ENCODE data around the gene TEX19. TPM values are rescaled to one million over a fixed set of nuclear protein-coding genes. Genes with fewer than 3 reads are reported as not detected.
"Not testable (repeated sequence)": the region's sequence is repeated elsewhere in the genome, so short reads cannot be mapped to it uniquely, and the experiment has no call there.

Gene TEX19
- total RNA-seq, 1 donor: not detected

DNA sequence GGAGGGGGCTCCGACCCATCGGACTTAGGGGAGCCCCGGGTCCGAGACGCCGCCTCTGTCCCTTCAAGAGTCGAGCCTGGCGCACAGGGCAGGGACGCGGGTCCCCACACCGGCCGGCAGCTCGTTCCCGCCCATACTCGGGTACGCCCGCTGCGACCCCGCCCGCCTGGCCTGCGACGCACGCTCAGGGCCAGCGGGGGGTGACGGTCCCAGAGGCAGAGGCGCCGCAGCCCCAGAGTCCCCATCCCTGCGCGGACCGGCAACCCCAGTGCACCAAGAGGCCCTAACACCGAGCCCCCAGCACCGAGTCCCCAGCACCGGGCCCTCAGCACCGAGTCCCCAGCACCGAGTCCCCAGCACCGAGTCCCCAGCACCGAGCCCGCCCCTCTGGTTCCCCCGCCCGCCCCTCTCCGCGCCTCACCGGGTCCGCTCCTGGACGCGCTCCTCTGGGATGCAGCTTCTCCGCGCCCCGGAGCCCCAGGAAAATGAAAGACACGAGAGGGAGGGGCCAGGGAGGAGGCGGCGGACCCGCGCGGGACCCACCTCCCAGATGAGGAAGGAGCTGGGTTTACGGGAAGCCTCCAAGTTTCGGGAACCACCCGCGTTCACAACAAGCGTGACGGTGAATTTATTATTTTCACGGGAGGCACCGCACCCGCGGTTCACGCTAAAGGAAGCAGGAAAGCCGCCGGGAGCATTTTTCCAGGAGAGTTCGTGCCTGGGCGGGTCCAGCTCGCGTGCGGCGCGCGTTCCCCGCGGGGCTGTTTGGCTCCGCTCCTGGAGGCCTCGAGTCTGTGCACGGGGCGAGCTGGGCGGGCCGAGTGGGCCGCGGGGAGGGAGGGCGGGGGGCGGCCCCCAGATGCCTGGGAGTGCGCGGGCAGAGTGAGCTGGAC is 25.5 kb upstream of the TEX19 start, which contains the start of gene SECTM1:
Gene SECTM1, minus strand, starts transcription at position 488 of the 893 bp plus-strand sequence. CDS start 6,526 bp downstream, outside the sequence.
- no peak for DNase-seq (ENCODE audit: low read depth in 2 of 3, low spot score in 2 of 3)

DNA sequence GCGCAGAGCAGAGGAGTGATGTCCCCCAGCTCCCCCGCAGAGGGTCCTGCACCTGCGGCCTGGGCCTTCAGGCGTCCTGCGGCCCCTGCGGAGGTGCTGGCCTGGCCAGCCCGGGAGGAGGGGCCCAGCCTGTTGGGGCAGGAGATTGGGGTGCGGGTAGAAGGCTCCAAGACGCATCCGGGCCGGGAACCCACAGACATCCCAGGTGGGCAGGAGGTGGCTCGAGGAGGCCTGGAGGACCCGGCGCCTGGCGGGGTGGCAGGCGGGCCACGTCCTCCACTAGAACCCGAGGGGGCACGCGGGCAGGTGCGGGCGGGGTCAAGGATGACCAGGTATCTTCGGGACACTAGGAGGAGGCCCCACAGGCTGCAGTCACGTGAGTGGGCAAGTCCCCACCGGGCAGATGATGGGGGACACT is 24.8 kb upstream of the TEX19 start:
- no peak for DNase-seq (ENCODE audit: low read depth in 2 of 3, low spot score in 2 of 3)

DNA sequence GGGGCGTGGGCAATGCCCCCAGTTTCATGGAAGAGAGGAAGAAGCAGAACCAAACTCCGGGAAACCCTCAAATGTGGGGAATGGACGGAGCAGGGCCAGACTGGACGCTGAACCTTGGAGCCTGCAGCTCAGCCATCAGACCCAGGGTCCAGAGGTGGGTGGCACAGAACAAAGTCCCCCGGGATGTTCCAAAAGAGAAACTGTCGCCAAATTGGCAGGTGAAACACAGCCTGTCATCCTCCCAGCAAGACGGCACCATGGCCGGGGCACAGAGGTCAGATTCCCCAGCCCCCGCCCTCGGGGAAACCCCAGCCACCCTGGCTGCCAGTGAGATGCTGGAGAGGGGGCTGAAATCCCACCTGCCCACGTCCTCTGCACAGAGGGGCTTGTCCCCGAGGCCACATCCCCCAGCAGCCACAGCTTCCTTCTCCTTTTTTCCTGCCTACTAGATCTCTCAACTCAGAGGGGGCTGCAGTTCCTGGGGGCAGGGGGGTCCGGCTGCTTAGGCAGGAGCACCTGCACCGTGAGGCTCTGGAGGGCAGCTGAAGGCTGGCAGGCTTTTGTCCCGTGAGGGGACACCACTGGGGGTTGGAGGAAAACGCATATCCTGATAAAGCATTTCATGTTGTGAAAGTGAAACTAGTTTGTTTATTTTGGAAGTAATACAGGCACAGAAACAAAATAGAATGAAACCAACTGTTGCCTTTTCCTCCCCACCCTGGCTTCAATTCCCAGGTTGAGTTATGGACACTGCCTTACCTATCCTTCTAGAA is 24.2 kb upstream of the TEX19 start:
- DNase-seq (ENCODE audit: low read depth in 2 of 3, low spot score in 2 of 3): peak in 2 of 3 donors; percentile 66 to 70

DNA sequence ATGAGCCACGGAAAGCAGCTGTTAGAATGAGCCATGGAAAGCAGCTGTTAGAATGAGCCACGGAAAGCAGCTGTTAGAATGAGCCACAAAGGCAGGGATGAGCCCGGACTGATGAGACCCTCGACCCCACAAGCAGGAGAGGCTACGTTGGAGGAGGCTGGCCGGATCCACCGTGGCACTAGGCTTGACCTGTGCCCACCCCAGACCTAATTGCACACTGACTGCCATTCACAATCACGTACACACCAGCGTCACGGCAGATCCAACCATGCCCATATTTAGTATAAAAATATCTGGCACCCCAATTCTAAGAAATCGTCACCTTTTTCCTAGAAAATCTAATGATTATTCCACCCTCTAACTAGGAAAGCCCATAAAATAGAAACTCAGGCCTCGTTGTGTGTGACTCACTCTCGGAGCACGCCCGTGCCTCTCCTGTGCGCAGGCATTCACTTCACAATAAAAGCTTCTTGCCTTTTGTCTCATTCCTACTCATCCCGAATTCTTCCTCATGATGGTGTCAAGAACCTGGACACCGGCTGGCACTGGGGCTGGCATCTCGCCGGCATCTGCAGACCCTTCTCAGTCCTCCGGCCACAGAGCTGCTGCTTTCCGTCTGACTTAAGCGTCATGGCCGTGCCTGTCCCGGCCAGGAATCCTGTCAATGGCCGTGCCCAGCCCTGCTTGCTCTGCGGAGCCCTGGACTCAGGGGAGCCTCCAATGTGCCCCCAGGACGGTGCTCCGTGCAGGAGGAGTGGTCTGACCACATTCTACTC is 20.0 kb upstream of the TEX19 start:
- DNase-seq (ENCODE audit: low read depth in 2 of 3, low spot score in 2 of 3): no peak

DNA sequence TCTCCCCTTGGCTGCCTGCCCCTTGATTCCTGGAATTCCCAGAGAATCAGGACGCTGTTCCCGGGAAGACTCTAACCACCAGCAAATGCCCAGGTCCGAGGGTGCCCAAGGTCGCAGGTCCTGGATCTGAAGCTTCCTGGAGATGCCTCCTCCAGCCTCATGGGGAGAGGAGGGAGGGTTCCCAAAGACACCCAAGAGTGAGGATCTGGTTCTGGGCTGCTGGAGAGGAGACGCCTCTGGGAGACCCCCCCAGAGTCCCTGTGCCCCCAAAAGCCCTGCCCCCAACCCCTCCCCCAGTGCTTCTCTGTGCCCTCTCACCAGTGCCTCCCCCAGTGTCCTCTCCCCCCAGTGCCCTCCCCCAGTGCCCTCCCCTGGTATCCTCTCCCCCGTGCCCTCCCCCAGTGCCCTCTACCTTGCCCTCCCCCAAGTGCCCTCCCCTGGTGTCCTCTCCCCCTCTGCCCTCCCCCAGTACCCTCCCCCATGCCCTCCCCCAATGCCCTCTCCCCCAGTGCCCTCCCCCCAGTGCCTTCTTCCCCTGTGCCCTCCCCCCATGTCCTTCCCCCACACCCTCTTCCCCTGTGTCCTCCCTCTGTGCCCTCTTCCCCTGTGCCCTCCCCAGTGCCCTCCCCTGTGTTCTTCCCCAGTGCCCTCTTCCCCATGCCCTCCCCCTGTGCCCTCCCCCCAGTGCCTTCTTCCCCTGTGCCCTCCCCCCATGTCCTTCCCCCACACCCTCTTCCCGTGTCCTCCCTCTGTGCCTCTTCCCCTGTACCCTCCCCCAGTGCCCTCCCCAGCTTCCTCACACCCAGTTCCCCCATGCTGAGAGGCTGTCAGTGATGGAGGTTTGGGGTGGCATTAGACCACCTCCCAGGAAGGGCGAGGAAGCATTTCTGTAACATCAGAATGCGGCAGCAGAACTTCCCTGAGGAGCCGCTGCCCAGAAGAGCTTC is 19.1 kb upstream of the TEX19 start:
- no peak for DNase-seq (ENCODE audit: low read depth in 2 of 3, low spot score in 2 of 3)

DNA sequence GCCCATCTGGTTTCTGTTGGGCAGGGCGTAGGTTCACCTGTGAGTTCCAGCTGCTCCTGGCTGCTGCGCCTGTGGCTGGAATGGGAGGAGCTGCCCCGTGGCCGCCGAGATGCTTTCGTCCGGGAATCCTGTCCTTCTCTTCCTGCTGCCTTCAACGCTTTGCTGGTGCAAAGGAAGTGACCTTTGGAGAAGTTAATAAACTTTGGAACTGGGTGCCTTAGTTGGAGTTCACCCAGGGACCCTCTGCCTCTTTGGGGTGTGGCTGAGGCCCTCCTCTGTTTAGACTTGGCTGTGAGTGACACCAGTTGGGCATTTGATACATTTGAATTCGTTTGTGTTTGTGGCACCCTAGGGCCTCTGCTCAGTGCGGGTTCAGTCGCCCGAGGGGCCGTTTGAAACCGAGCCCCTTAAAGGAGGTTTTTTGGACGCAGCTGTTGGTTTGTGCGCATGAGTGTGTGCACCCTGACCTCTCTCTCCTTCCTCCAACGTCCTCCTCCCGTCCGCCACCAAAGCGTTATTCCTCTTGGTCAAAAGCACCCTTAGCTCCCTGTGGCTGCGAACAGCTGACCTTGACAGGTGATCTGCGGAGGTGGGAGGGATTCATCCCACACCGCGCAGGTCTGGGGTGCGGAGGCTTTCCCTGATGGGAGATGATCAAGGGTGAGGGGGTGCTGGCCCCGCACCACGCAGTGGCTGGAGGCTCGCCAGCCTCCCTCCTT is 16.5 kb upstream of the TEX19 start:
- DNase-seq (ENCODE audit: low read depth in 2 of 3, low spot score in 2 of 3): no peak

DNA sequence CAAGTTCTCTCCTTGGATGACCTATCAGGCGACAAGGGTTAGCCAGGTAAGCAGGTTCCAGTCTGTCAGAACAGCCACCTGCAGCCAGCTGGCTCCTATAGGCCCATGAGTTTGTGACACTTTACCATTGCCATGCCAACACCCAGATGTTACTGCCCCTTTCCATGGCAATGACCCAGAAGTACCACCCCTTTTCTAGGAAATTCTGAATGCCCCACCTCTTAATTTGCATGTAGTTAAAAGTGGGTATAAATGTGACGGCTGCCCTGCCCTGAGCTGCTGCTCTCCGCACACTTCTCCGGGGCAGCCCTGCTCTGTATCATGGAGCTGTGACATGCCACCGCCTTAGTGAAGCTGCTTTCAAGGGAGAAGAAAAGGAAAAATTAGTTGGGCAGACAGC is 15.5 kb upstream of the TEX19 start:
- no peak for DNase-seq (ENCODE audit: low read depth in 2 of 3, low spot score in 2 of 3)

DNA sequence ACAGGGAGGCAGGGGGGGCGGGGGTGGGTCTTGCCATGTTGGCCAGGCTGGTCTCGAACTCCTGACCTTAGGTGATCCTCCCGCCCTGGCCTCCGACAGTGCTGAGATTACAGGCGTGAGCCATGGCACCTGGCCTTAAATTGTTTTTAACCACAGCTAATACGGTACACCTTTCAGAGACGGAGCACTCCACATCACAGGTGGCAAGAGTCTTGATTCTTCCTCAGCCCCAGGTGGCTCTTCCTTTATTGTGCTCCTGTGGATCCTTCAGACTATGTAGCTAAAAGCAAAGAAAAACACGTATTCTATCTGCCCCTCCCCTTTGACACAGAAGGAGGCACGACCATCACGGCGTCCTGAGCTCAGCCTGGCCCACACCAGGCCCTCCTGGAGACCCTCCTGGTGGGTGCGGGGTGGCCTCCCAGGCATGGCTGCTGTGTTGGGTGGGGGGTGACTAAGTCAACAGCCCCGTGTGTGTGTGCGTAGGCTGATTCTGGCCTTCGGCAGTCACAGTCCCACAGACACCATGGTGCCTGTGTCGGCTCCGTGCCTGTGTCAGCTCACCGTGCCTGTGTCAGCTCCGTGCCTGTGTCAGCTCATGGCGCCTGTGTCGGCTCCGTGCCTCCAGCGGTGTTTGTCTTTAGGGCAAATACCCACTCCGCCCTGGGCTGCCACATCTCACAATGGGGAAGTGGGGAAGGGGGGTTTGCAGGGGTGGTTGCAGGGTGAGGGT is 14.7 kb upstream of the TEX19 start:
- DNase-seq (ENCODE audit: low read depth in 2 of 3, low spot score in 2 of 3): no peak

DNA sequence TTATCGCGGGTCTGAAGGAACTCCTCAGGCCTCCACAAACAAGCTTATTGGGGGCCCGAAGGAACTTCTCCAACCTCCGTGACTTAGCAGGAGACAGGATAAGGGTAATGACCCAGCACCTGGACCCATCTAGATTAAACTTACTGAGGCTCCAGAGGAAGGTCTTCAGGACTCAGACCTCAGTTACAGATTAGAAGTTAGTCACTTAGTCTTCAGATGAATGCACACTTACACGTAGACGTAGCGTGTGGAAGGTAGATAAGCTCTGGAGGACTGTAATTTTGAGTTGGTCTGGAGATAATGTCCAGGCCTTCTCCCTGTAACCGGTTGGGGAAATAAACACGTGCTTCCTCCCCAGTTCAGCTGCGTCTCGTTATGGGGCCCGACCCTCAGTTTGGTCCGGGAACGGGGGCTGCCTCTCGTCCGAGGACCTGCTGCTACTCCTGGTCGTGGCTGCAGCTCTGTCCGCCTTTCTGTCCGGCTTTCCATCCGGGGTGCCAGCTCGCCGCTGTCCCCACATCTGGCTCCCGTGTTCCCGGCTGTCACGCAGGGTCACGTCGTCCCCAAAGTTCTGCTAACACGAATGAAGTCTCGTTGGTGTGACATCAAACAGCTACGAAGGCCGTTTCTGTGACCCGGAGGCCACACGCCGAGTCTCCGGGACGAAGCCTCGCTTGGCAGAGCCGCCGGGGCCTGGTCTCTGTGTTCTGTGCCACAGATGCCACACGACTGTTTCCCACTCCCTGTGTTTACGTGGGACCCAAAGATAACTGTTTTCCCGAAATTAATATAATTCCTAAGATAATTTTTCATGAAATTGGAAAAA is 13.7 kb upstream of the TEX19 start:
- DNase-seq (ENCODE audit: low read depth in 2 of 3, low spot score in 2 of 3): no peak

DNA sequence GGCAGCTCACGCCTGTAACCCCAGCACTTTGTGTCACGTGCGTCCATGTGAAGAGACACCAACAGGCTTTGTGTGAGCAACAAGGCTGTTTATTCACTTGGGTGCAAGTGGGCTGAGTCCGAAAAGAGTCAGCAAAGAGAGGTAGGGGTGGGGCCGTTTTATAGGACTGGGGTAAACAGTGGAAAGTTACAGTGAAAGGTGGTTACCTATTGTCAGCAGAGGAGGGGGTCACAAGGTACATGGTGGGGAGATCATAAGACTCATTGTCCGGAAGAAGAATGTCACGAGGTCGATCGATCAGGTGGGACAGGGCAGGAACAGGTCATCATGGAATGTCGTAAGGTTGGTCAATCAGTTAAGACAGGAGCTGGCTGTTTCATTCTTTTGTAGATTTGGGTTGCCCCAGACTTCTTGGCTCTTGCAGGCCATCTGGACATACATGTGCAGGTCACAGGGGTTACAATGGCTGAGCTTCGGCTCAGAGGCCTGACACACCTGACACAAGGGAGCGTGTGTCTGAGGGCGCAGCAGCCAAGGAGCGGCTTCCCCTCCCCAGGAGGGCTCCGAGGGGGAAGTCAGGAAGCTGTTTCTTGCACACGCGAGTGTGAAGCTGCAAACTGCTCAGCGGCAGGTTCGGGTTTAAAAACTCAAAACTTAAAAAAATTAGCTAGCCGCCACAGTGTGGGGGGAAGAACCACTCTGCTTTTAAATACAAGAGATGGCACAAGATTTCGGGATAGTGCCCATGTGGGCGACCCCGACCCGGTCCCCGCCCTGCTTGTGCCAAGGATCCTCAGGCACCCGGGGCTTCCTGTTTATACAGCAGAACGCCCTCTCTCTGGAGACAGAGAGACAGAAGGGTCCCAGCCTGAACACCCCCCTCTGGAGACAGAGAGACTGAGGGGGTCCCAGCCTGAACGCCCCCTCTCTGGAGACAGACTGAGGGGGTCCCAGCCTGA is 12.4 kb upstream of the TEX19 start:
- DNase-seq (ENCODE audit: low read depth in 2 of 3, low spot score in 2 of 3): no peak

DNA sequence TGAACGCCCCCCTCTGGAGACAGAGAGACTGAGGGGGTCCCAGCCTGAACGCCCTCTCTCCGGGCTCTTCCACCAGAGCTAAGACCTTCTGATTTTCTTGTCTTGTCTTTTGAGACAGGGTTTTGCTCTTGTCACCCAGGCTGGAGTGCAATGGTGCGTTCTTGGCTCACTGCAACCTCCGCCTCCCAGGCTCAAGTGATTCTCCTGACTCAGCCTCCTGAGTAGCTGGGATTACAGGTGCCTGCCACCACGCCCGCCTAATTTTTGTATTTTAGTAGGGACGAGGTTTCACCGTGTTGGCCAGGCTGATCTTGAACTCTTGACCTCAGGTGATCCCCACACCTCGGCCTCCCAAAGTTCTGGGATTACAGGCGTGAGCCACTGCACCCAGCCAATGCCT is 11.1 kb upstream of the TEX19 start:
- not testable (repeated sequence) for DNase-seq (ENCODE audit: low read depth in 2 of 3, low spot score in 2 of 3)

DNA sequence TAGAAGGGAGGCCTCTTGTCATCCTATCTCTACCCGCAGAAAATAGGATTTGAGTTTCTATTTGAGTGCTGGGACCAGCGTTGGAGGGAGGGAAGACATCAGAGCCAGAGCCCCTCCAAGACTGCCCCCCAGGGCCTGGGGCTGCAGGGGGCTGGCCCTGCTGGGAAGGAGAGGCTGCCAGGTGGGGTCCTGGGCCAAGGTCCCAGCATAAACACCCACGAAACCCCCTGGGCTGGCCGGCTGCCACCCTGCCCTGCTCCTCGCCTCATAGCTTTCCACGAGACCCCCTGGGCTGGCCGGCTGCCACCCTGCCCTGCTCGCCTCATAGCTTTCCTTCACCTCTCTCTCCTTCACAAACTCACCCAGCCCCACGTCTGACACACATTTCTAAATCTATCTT is 10.6 kb upstream of the TEX19 start:
- DNase-seq (ENCODE audit: low read depth in 2 of 3, low spot score in 2 of 3): no peak

DNA sequence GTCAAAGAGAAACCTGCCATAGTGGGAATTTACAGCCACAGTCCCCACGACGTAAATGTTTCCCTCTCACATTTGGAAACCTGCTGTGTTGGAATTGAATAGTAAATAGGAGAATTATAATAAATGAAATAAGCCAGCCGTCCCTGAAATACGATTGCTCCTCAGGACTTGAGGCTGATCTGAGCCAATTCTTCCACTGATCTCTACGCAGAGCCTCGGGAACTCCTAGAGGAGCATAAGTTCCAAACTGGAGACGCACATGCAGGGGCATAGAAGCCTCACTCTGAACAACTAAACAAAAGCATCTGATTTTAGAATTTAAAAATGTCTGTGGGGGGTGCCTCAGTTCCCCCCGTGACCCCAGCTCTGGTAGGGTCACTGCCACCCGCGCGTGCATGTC is 10.2 kb upstream of the TEX19 start:
- DNase-seq (ENCODE audit: low read depth in 2 of 3, low spot score in 2 of 3): no peak

DNA sequence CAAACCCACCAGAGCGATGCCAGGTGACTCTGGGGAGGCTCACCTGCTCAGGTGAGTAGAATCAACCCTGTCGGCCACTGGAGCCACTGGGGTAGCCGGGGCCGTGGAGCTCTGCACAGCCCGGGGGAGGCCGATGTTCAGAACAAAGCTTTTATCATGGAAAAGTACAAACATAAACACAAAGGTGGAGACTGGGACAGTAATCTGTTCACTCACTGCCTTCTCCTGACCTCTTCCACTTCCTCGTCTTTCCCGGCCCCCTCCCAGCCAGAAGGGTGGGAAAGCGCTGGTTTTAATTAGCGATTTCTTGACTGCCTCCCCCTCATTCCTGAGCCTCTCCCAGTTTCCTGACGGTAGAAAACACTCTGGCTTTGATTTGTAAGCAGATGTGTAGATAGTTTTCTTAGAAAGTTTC is 9.8 kb upstream of the TEX19 start:
- DNase-seq (ENCODE audit: low read depth in 2 of 3, low spot score in 2 of 3): no peak

DNA sequence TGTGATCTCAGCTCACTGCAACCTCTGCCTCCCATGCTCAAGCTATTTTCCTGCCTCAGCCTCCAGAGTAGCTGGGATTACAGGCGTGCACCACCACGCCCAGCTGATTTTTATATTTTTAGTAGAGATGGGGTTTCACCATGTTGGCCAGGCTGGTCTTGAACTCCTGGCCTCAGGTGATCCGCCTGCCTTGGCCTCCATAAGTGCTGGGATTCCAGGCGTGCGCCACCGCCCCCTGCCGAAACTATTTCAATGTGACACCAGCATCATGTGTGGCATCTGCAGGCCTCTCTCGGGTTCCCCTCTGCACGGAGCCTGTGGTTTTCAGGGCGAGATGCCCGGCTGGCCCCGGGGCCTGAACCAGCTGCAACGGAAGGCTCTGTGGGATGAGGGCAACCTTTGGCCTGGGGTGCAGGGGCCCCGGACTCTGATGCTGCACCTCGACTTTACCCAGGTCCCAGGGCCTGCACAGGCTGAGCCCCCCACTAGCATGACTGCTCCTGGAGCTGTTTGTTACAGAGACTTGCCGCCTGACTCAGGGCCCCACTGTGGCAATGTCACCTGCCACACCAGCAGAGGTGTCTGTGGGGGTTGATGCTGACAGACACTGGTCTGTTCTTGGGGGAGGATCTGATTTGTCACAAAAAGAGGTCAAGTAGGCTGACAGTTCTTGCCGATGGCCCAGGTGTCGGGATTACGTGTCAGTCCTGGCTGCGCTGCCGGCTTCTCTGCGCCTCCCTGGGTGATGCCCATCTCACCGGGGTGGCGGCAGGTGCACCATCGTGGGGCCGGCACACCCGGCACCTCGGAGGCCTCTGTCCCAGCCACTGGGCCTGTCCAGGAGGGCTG is 8.6 kb upstream of the TEX19 start:
- peak in 1 of 3 donors; percentile 55 for DNase-seq (ENCODE audit: low read depth in 2 of 3, low spot score in 2 of 3)
